ENCODE results near the gene TMEM201.

The TMEM201 gene

DNA sequence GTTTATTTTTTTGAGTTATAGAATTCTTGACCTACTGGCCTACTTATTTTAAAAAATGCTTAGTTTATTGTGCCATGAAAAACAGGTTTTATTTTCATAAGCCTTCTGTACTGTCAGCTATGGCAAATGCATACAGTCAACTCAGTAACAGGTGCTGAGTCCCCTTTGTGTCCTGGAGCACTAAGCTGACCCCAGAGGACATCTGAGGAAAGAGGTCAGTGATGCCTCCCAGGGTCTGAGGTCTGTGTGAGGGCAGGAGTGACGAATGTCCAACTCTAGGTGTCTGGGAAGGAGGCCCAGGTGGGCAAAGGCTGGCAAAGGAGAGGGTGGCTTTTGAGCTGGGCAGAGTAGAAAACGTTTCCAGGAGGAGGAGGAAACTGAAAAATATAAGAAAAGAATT, 7.8 kb upstream of the TMEM201 start:
- no peak for DNase-seq

DNA sequence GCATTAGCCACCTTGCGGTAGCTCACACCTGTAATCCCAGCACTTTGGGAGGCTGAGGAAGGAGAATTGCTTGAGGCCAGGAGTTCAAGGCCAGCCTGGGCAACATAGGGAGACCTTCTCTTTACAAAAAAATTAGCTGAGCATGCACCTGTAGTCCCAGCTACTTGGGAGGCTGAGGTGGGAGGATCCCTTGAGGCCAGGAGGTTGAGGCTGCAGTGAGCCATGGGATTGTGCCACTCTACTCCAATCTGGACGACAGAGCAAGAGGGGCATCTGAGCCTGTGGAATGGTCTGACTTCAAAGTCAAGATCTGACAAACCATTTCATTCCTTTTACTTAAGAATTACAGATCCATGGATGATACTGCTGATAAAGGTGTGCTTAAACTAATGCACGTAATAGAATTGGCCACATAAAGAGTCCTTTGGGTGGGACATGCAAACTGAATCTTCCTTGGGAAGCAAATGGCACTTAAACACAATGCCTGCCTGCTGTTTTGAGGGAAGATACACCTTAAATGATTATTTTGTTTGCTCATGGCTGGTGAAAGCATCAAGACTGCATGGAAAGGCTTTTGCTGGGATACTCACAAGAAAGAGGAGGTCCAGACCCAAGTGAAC, 2.5 kb upstream of the TMEM201 start:
- DNase-seq = no peak

DNA sequence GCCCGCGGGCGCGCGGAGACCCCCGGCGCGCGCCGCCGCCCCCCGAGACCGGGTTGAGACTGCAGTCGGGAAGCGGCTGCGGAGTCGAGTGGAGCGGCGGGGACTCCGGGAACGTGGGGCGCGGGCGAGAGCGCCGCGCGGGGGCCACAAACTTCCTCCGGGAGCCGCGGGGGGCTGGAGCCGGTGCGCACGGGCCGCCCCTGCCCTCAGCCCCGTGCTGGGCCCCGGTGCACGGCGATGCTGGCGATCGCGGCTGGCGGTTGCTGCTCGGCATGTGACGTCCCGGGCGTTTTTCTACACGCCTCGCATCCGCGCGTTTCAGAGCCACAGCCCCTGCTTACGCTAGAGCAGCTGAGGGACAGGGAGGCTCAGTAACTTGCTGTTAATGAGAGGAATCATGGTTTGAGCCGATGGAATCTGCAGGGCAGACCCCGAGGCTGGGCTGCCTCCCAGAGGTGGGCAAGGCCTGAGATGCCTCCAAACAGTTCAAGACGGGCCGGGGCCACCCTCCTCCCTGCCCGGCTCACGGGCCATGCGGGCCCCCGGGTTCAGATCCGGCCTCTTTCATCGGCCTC, 520 bp downstream of the TMEM201 start:
- peak; percentile 30 for DNase-seq

DNA sequence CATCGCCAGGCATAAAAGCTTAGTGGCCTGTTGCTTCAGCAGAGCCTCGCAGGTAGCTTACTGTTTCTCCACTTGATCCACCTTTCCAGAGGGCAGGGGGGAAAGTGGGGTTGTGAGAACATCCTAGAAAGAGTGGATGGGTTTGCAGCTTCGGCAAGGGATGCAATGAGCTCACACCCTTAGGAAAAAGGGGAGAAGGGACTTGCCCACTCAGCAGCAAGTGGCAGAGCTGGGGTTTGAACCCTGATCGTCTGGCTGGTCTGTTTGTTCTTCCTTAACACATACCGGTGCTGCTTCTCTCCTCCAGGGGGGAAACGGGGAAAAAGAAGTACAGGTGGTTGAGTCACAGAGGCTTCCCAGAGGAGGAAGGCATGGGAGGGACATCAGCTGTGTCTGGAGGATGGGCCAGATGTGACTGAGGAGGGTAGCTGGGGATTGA, 1.0 kb downstream of the TMEM201 start:
- DNase-seq = no peak

DNA sequence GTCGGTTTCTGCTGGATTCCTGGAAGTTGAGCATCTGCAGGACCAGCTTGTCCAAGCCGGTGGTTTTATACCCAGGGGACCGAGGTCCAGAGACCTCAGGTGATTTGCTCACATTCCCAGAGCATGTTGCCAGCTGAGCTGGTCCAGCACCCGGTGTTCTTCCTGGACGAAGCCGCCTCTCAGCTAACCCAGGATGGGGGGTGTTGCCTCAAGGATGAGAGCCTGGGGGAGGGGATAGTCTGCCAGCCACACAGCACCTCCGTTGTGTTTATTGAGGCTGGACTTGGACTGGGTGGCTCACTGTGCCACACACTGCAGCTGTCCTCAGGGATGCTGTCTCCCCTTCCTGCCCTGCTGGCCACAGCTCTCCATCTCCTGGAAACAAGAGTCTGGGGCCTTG, 1.5 kb downstream of the TMEM201 start:
- no peak for DNase-seq

DNA sequence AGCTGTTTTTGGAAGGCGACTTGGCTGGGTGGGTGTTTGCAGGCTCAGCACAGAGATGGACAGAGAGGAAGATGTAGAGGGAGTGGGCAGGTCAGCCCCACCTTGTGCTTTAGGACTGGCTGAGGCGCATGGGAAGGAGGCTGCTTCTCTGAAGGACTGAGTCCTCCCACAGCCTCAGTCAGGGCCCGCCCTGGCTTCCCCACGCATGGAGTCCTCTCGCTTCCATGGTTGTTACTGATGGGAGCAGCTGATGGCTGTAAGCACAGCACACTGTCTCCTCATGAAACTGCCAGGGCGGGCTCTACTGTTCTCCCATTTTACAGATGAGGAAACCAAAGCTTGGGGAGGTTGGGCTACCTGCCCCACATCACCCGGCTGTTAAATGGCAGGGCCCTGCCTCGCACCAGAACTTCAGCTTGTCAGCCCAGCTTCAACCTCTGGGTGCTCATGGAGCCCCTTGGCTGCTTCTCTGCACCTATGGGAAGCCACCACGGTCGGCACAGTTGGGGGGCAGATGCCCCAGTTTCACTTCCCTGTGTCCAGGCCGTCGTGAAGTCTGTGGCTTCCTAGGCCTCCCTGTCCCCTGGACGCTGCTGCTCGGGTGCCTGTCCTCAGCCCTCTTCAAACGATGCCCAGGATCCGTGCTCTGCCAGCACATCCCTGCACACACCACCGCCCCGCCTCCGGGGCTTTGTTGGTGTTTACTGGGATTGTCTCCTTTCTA, 2.4 kb downstream of the TMEM201 start:
- no peak for DNase-seq

DNA sequence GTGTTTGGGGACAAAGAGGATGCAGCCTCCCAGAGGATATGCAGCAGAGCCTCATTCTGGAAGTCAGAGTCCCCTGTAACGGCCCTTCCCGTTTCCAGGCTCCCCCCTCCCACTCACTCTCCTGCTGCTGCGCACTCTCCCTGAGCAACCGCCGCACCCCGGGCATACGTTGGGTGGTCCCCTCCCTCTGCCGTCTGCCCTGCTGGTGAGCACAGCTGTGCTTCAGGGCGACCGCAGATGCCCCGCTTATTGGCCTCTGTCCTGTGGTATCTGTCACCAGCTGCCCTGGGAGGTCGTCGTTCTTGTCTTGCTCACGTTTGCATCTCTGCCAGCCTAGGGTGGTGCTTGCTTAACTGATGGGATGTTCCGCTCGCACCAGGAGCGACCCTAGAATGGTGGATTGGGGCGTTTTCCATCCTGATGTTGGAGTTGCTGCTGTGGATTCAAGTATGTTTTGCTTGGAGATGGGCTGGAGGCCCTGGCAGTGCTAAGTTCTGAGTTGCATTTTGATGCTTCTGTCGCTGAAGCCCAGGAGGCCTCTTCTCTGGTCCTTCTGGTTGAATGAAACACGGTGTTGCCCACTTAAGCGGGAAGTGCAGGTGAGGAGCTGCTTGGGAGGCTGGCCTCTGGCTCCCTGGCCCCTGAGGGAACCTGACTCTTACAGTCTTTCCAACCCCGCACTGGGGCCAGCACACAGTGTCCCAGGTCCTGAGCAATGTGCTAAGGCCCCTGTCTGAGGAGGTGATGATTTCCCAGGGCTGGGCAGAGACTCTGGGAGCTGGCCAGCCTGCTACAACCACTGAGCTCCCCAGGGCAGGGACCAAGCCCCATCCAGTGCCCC, 3.2 kb downstream of the TMEM201 start:
- DNase-seq = no peak

DNA sequence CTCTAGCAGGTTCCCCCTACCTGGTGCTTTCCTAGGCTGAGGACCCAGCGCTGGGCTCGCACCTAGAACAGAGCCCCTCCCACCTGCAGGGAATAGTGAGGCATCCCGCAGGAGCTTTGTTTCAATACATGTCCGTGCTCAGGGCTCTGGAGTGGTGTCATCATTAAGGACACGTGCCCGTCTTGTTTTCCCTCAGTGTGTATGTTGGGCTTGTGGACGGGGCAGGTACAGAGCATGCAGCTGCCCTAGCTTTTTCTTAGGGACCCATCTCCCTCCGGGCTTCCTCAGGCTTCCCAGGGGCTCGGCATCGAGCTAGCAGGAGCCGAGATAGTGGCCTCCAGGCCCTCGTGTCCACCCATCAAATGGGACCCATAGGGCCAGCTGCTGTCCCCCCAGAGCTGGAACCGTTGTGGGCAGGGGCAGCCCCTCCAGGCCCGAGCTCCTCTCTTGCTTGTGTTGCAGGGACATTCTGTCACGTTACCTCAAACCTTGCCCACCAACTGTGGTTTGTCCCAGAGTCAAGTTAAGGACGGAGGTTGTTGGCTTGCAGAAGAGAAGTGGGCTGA, 3.9 kb downstream of the TMEM201 start:
- DNase-seq = no peak

DNA sequence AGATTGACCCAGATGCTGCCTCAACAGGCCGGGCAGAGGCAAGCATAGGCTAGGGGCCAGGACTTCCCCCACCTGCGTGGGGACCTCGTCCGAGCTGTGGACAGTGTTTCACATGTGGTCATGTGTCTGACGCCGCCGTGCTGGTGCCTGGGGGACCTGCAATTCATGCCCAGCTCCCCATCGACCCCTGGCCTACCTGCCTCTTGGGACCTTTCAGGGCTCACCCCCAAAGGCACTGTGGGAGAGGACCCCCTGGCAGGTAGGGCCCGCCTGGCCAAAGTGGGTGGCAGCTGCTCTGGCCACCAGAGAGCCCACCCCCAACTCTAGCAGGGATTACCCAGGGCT, 4.4 kb downstream of the TMEM201 start:
- DNase-seq = no peak

DNA sequence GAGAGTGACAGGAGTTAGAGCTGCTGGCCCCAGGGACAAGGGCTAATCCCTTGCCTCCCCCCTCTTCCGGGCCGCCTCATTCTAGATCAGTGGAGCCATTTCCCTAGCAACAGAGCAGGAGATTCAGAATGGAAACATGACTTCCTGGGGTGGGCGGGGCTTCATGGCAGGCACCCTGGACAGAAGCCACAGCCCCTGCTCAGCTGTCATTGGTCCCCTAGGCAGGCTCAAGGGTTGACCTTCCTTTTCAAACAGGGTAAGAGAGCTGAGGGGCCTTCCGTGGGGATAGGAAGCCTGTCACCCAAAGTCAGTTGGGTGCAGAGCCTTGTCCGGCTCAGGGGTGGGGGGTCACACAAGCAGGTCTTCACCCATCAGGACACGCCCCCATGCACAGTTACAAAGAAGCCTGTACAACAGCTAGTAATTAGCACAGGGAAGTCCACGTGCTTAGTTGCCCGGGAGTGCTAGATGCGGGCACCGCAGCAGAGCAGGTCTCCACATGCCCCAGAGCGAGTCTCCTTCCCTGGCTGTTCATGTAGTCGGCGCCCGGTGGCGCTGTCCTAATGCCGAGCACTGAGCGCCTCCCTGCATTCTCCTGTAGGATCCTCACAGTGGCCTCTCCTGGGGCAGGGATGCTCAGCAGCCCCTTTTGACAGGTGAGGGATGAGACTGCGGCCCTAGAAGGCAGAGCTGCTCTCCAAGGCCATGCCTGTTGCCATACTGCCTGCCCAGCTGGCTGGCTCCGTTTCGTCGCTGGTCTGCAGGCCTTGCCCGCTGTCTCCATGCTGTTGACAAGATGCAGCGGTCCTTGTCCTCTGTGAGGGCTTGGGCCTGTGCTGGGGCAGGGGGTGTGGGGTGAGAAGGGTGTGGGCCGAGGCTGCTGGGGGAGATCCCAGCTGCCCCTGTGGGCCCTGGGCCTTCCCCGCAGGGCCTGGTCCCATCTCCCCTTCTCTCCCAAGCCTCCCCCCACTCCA, 5.1 kb downstream of the TMEM201 start:
- DNase-seq = no peak

DNA sequence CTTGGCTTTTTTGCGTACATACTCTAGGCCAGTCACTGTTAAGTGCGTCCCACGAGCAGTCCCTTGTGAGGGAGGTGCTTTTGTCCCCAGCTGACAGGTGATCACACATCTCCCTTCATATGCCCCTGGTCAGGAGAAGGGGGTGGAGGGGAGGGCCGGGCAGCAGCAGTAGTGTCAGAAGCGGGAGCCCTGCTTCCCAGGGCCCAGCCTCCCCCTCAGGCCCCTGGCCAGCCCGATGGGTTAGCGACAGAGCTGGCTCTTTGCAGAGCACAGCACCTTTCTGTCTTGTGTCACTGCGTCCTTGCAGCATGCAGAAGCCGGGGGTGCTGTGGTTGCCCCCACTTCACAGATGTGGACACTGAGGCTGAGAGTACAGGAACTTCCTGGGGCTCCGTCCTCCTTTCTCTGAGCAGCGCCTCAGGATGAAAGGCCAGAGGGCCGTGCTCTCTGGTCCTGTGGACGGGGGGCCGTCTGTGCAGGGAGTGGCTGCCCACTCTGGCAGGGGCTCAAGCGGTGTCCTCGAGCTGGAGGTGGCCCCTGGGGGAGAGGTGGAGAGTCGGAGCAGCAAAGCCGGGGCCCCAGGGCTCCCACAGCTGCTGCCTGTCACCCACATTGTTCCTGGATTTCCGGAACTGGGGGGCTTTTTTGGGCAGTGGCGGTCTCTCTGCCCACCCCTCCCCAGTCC, 5.9 kb downstream of the TMEM201 start:
- DNase-seq = no peak

DNA sequence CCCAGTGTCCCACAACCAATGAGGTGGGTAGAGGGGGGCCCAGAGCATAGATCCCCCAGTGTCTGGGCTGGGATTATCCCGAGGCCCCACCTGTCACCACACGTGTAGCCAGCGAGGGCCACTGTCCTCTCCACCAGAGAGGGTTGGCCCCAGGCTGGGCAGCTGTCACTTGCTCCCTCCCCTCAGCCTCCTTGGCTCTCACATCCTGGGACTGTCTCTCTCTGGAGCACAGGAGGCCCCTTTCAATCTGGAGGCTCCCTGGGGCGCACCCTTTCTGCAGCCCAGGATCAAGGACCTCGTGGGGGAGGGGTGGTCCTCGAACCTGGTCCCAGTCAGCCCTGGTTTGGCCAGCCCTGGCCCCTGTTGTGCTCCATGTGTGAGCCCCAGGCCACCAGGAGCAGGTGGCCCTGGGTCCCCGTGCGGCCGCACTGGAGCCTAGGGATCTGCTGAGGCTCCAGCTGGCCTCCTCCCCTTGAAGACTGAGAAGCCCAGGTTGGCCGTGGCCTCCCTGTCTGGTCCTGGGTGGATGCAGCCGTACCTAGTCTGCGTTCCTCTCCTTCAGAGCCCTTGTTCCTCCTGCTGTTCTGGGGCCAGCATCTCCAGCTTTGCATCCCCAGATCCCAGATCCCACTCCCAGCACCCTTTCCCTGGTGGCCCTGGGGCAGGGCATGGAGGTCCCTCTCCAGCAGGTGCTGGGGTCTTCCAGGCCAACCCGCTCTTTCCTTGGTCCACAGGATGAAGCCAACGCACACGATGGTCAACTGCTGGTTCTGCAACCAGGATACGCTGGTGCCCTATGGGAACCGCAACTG, 6.7 kb downstream of the TMEM201 start:
- no peak for DNase-seq

DNA sequence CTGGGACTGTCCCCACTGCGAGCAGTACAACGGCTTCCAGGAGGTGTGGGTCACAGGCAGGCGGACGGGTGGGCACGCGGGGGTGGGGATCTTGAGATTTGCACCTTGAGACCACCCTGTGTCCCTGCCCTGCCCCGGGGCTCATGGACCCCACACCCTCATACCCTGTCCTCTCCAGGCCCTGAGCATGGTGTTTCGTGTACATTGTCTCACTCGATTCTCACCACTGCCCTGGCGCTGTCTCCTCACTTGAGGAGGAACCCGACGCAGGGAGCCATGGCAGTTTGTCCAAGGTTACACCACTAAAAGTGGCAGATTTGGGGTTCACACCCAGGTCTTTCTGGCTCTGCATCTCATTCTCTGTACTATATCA, 7.2 kb downstream of the TMEM201 start:
- DNase-seq = no peak

DNA sequence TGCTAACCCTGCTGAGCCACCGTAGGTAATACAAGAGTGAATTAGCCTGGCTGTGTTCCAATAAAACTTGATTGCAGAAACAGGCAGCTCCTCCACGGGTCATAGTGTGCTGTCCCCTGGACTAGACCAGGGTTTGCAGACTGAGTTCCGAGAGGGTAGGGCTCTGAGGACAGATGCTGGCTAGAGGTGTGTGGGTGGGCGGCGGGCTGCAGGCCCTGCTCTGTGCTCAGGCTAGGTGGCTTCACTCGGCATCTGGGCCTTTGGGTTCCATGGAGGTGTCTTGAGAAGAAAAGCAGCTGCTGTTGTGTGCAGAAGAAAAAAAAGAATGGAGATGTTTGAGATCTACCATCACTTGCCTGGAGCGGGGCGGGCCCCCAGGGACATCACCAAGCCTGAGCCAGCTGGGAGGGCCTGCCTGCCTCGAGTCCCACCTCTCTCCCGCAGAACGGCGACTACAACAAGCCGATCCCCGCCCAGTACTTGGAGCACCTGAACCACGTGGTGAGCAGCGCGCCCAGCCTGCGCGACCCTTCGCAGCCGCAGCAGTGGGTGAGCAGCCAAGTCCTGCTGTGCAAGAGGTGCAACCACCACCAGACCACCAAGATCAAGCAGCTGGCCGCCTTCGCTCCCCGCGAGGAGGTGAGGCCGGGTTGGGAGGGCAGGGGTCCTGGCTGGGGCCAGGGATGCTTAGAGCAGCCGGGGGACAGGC, 7.9 kb downstream of the TMEM201 start:
- no peak for DNase-seq

DNA sequence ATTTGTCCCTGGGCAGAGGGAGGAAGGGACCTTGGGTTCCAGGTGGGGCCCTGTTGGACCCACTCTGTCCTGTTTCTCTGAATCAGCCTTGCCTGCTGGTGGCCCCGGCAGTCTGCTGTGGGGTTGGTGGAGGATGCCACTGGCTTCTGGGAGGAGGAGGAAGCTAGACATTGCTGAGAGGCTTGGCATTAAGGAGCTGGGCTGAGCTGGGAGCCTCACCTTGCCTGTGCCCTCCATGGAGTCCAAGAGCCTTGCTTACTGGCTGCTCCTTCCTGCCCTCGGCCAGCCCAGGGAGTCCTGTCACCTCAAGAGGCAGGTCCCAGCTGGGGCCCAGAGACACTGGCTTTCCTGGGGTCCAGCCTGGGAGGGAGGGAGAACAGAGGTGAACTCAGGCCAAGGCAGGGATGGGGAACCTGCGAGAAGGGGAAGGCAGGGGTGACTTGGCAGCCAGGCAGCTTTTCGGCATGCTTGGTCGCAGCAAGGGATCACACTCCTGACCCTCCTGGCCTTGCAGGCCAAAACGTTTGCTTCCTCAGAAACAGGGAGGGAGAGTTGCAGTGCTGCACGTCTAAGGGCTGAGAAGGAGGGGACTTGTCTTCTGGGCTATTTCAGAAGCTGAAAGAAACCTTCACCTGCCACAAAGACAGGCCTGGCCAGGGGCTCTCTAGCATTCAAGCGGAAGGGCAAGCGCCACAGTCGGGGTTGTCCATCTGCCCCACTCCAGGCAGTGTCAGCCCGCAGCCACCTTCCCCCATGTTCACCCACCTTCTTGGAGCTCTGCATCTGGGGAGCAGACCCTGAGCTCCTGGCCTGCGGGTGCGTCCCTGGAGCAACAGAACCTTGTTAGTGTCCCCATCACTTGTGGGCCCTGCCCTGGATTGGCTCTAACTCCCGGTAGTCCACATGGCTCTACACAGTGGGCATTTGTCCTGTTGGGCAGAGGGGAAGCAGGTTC, 8.9 kb downstream of the TMEM201 start:
- DNase-seq = no peak

DNA sequence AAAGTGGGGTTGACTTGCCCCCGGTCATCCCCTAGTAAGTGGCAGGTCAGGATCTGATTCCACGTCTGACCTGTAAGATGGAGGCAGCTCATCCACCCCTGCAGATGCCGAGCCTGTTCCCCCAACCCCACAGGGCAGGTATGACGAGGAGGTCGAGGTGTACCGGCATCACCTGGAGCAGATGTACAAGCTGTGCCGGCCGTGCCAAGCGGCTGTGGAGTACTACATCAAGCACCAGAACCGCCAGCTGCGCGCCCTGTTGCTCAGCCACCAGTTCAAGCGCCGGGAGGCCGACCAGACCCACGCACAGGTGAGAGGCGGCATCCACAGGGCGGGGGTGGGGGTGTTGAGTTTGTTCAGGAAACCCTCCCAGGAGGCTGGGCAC, 9.6 kb downstream of the TMEM201 start:
- no peak for DNase-seq

DNA sequence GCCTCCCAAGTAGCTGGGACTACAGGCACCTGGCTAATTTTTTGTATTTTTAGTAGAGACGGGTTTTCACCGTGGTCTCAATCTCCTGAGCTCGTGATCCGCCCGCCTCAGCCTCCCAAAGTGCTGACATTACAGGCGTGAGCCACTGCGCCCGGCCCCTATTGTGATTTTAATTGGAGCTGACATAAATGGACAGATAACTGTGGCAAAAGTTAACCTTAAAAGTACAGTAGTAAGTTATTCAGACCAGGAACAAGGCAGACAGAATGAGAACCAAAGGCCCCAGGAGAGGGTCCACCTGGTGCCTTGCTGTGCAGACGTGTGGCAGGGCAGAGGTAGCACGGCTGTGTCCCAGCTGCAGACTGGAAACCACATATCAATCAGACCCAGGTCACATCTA, 11.0 kb downstream of the TMEM201 start:
- no peak for DNase-seq

All from activated gamma-delta T cell treated with Interleukin-2 at 50 U/mL for 16 hours (primary cell).